ENCODE measurements around the gene FGFR3.
A peak's percentile ranks its signal among the peaks of the same experiment; 100 is the strongest.

The FGFR3 gene

GRCh38 chr4:1770791-1771231 lies 22.3 kb upstream of the FGFR3 start:
- no peak for DNase-seq

GRCh38 chr4:1771555-1772305 lies 21.4 kb upstream of the FGFR3 start:
- peak; percentile 76 for DNase-seq

- no peak for DNase-seq
Observed at GRCh38 chr4:1772853-1773538, 20.1 kb upstream of the FGFR3 start.

- DNase-seq, result no peak
Observed at GRCh38 chr4:1773754-1774153, 19.3 kb upstream of the FGFR3 start.

GRCh38 chr4:1775731-1776500 lies 17.2 kb upstream of the FGFR3 start:
- DNase-seq, result no peak

GRCh38 chr4:1776521-1777161 lies 16.5 kb upstream of the FGFR3 start:
- no peak for DNase-seq

GRCh38 chr4:1777822-1778641 lies 15.1 kb upstream of the FGFR3 start:
- DNase-seq, result no peak

- DNase-seq, result no peak
Observed at GRCh38 chr4:1778642-1779392, 14.3 kb upstream of the FGFR3 start.

GRCh38 chr4:1779588-1780382 lies 13.3 kb upstream of the FGFR3 start:
- no peak for DNase-seq

- no peak for DNase-seq
Observed at GRCh38 chr4:1780435-1780834, 12.7 kb upstream of the FGFR3 start.

- DNase-seq, result no peak
Observed at GRCh38 chr4:1783015-1783414, 10.1 kb upstream of the FGFR3 start.

GRCh38 chr4:1783970-1784369 lies 9.1 kb upstream of the FGFR3 start:
- DNase-seq, result no peak

- DNase-seq, result no peak
Observed at GRCh38 chr4:1784395-1784788, 8.7 kb upstream of the FGFR3 start.

- DNase-seq, result no peak
Observed at GRCh38 chr4:1784789-1785591, 8.1 kb upstream of the FGFR3 start.

- DNase-seq, result no peak
Observed at GRCh38 chr4:1785592-1785991, 7.5 kb upstream of the FGFR3 start.

GRCh38 chr4:1786544-1787362 lies 6.3 kb upstream of the FGFR3 start:
- no peak for DNase-seq

- DNase-seq, result no peak
Observed at GRCh38 chr4:1787411-1788077, 5.5 kb upstream of the FGFR3 start.

GRCh38 chr4:1788254-1788973 lies 4.7 kb upstream of the FGFR3 start:
- DNase-seq, result peak; percentile 68
